GM10248 (cell line): ENCODE measurements around the gene MRPS23.
A peak's percentile ranks its signal among the peaks of the same experiment; 100 is the strongest.

Source experiments
- CTCF ChIA-PET: fragments of 300-600 bp; sonication (Branson Sonifier 250); formaldehyde crosslinking; extraction: SDS; loops from one replicate; lab custom pipeline; 2021; ENCODE audit warnings: antibody characterized with exemption; lab: Yijun Ruan, JAX
- POLR2A ChIA-PET: fragments of 350-650 bp; sonication (Branson Sonifier 250); formaldehyde crosslinking; extraction: SDS; loops from one replicate; lab custom pipeline; 2020; ENCODE audit warnings: antibody characterized with exemption; lab: Yijun Ruan, JAX
- DNase-seq: peaks from one replicate; pipeline ENCODE4 v3.0.0; 2012; ENCODE audit errors: extremely low spot score
- CTCF ChIP-seq: IDR thresholded peaks from 2 replicates; pipeline ENCODE4 v1.5.1; 2012; ENCODE audit warnings: mild to moderate bottlenecking, low read depth; ENCODE audit errors: extremely low read depth, missing control alignments, control extremely low read depth

The MRPS23 gene

GRCh38 chr17:57838453-57838852 is 11.4 kb downstream of the MRPS23 start:
- DNase-seq: no peak
- ChIA-PET CTCF (interaction anchor here (0.6 to 1.4 kb wide), 5 partner anchors 9 to 595 kb away, joined by 3 to 6 read pairs (median 3); no protein-coding TSS in a partner anchor), POLR2A (no interaction called here)
- TF ChIP-seq CTCF: no peak

GRCh38 chr17:57835333-57835900 is 14.4 kb downstream of the MRPS23 start:
- TF ChIP-seq CTCF: no peak
- DNase-seq: no peak
- CTCF ChIA-PET: interaction anchor here (3.4 to 5.8 kb wide), 2 partner anchors 12 to 23 kb away, joined by 23 to 74 read pairs; partner anchors contain the start of gene MRPS23
- POLR2A ChIA-PET: no interaction called here

- ChIA-PET POLR2A (no interaction called here), CTCF (interaction anchor here (0.7 to 5.8 kb wide), 34 partner anchors 9 to 745 kb away, joined by 3 to 74 read pairs (median 6); partner anchors contain the start of genes MRPS23 and SRSF1)
- no peak for TF ChIP-seq CTCF
- no peak for DNase-seq
These were observed 15.6 kb downstream of the MRPS23 start for GRCh38 chr17:57834146-57834741.

GRCh38 chr17:57833179-57833939 is 16.5 kb downstream of the MRPS23 start:
- ChIA-PET POLR2A (no interaction called here), CTCF (interaction anchor here (0.6 to 5.8 kb wide), 54 partner anchors 8 to 746 kb away, joined by 3 to 74 read pairs (median 4); partner anchors contain the start of genes MRPS23 and SRSF1)
- DNase-seq: peak; percentile 69
- peak; percentile 90 for TF ChIP-seq CTCF

- CTCF ChIA-PET: interaction anchor here (0.6 to 5.8 kb wide), 49 partner anchors 8 to 745 kb away, joined by 3 to 74 read pairs (median 4); partner anchors contain the start of gene MRPS23
- POLR2A ChIA-PET: no interaction called here
- no peak for DNase-seq
- no peak for TF ChIP-seq CTCF
These were observed 17.3 kb downstream of the MRPS23 start for GRCh38 chr17:57832314-57833178.
